OCI-LY3 (cell line): Measurements from ENCODE around the gene FAM184A.
A peak's percentile ranks its signal among the peaks of the same experiment; 100 is the strongest.

ENCODE experiments used
- CTCF ChIP-seq: fragments of 200-600, 300-600 bp; sonication (generic); IDR thresholded peaks from 2 replicates; pipeline ENCODE4 v1.5.1; 2014; ENCODE audit warnings: antibody characterized with exemption, low read length, low read depth
- EZH2phosphoT487 ChIP-seq: fragments of 200-600 bp; shearing (Covaris generic); IDR thresholded peaks from 2 replicates; pipeline ENCODE4 v1.6.1; 2018; ENCODE audit warnings: antibody characterized with exemption, mixed run types, low read depth

- peak; percentile 45 for TF ChIP-seq CTCF
- no peak for TF ChIP-seq EZH2phosphoT487
These were observed 110.0 kb downstream of the FAM184A start for GRCh38 chr6:118968416-118968815.
